GM12878 (cell line): ENCODE data around the gene ZBTB22. TPM values are rescaled to one million over a fixed set of nuclear protein-coding genes. Genes with fewer than 3 reads are reported as not detected.
A peak's percentile ranks its signal among the peaks of the same experiment; 100 is the strongest.

Experiments
- BHLHE40 ChIP-seq, 2 experiments: fragments of 450-650 bp in 1 of 2; IDR thresholded peaks; 2 replicates each; pipeline ENCODE4 v1.6.1; 2011 to 2017; ENCODE audit warnings: low read depth in 2 of 2, borderline replicate concordance in 1 of 2, improper control_type of control experiment in 1 of 2, low read length in 1 of 2, mild to moderate bottlenecking in 1 of 2
- CHD1 ChIP-seq: IDR thresholded peaks from 2 replicates; pipeline ENCODE4 v1.6.1; 2012; ENCODE audit warnings: low read depth, low read length, improper control_type of control experiment
- CREB1 ChIP-seq: IDR thresholded peaks from 2 replicates; pipeline ENCODE4 v1.6.1; 2012; ENCODE audit warnings: low read depth, mild to moderate bottlenecking, inconsistent platforms
- E2F8 ChIP-seq: fragments of 450-650 bp; IDR thresholded peaks from 2 replicates; pipeline ENCODE4 v1.6.1; 2018; ENCODE audit warnings: mild to moderate bottlenecking, low read depth, moderate library complexity; ENCODE audit not compliant: partially characterized antibody
- EED ChIP-seq: sonication (generic); IDR thresholded peaks from 2 replicates; pipeline ENCODE4 v1.6.1; 2016; ENCODE audit warnings: antibody characterized with exemption, low read depth
- IKZF1 ChIP-seq: fragments of 450-650 bp; conservative IDR thresholded peaks from 2 replicates; pipeline ENCODE4 v1.6.1; 2017; ENCODE audit warnings: antibody characterized with exemption, mild to moderate bottlenecking
- LARP7 ChIP-seq: fragments of 450-650 bp; IDR thresholded peaks from 2 replicates; pipeline ENCODE4 v1.6.1; 2017; ENCODE audit warnings: mild to moderate bottlenecking
- MEF2A ChIP-seq: IDR thresholded peaks from 2 replicates; pipeline ENCODE4 v1.6.1; 2011; ENCODE audit warnings: low read depth, mild to moderate bottlenecking, low read length, moderate library complexity; ENCODE audit not compliant: insufficient read depth
- MTA2 ChIP-seq: fragments of 450-650 bp; IDR thresholded peaks from 2 replicates; pipeline ENCODE4 v1.6.1; 2016; ENCODE audit warnings: low read depth, mild to moderate bottlenecking, moderate library complexity
- POLR2AphosphoS5 ChIP-seq: IDR thresholded peaks from 2 replicates; pipeline ENCODE4 v1.6.1; 2011; ENCODE audit warnings: mild to moderate bottlenecking, low read length, inconsistent platforms
- RB1 ChIP-seq: fragments of 450-650 bp; formaldehyde crosslinking; IDR thresholded peaks from 2 replicates; pipeline ENCODE4 v1.6.1; 2017; ENCODE audit warnings: mild to moderate bottlenecking, borderline replicate concordance
- TCF3 ChIP-seq: IDR thresholded peaks from 2 replicates; pipeline ENCODE4 v1.6.1; 2012; ENCODE audit warnings: low read depth, mild to moderate bottlenecking, low read length, borderline replicate concordance; ENCODE audit not compliant: insufficient read depth
- WRNIP1 ChIP-seq: IDR thresholded peaks from 2 replicates; pipeline ENCODE4 v1.6.1; 2011; ENCODE audit warnings: low read depth, low read length, improper control_type of control experiment, borderline replicate concordance
- YY1 ChIP-seq: IDR thresholded peaks from 2 replicates; pipeline ENCODE4 v1.6.1; 2011; ENCODE audit warnings: low read depth, mild to moderate bottlenecking, low read length
- ZNF384 ChIP-seq: IDR thresholded peaks from 2 replicates; pipeline ENCODE4 v1.6.1; 2012; ENCODE audit warnings: low read depth, mild to moderate bottlenecking, low read length, improper control_type of control experiment, borderline replicate concordance
- ZZZ3 ChIP-seq: IDR thresholded peaks from 2 replicates; pipeline ENCODE4 v1.6.1; 2011; ENCODE audit warnings: low read depth; ENCODE audit not compliant: control insufficient read depth, insufficient read length
- polyA plus RNA-seq, 11 experiments: library from polyadenylated mRNA; depleted of rRNA in 4 of 11; unstranded in 6 of 11; stranded (reverse) in 5 of 11; fragments of >200 nt; fragmentation: Nextera tagmentation in 4 of 11; fragmentation: Illumina TruSeq in 1 of 11; extraction: Ambion mirVana in 4 of 11; extraction: Trizol in 1 of 11; gene quantifications; 1 replicate in 1 of 11; 2 replicates in 10 of 11; pipeline versions ENCODE4 v1.2.1 to v1.2.3, GENCODE V29; 2011 to 2016; ENCODE audit warnings: inconsistent platforms in 2 of 11, missing spikeins in 2 of 11, low read depth in 1 of 11
- total RNA-seq, 4 experiments: library from RNA; depleted of rRNA in 3 of 4; stranded (reverse); fragments of >200 nt in 3 of 4; fragmentation: Illumina TruSeq in 1 of 4; extraction: Trizol in 1 of 4; gene quantifications; 2 replicates each; pipeline versions ENCODE4 v1.2.1 to v1.2.3, GENCODE V29; 2013 to 2021
- TF ChIP-seq, protein P1 (sequence below): IDR thresholded peaks from 2 replicates; pipeline ENCODE4 v1.6.1; 2012; ENCODE audit warnings: improper control_type of control experiment, low read depth, low read length; ENCODE audit not compliant: insufficient replicate concordance
- TF ChIP-seq, protein P2 (sequence below): IDR thresholded peaks from 2 replicates; pipeline ENCODE4 v1.6.1; 2011; ENCODE audit warnings: borderline replicate concordance, low read depth, mild to moderate bottlenecking, moderate library complexity, low read length; ENCODE audit not compliant: insufficient read depth, poor library complexity, severe bottlenecking
- TF ChIP-seq, protein P3 (sequence below): IDR thresholded peaks from 2 replicates; pipeline ENCODE4 v1.6.1; 2011; ENCODE audit warnings: low read depth, mild to moderate bottlenecking, low read length, moderate library complexity, borderline replicate concordance; ENCODE audit errors: extremely low read depth

ZBTB22 gene
- total and polyA plus RNA-seq, 10 of the 15 experiments (the other 5 are each of a cell fraction or from before 2014, with no cell fraction given): 0.11 to 9.9 (median 4.8) TPM

DNA sequence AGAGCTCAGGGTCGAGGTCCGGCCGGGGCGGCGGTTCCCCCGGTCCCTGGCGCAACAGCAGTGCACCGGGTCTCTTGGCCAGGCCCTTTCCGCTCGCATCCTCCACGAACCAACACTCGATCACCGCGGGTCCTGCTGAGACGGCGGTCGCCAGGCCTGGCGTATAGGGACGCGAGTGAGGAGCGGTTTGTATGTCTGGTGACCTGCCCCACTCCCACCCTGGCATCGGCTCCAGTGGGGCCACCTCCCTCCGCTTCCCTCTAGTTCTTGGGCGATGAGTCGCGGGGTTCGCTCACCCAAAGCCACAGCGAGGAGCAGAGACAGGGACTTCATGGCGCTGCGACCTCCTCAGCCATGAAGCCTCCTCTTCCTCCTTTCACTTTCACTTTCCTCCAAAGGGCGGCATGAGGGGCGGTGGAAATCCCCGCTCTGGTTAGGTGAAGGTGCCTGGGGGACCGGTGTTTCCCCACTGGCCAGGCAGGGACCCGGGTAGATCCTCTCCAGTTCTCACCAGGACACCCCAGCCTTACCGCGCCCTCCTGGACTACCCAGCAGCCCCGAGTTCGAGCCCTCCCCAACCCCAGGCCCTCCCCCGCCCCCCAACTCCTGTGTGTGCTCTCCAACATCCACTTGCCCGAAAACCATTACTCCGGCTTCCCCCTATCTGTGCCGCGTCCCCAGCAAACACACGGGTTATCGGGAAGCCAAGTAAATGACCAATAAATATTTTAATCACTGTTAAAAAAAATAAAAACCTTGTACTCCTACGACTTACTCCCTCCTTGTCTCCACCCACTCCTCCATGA is 3.6 kb downstream of the ZBTB22 start, which contains the start of gene TAPBP (continued):
- TF ChIP-seq ZNF384 (0 out of 2 replicates have a peak, but pooled peaks have one; percentile 20), RB1 (peak; percentile 53; the same call in 1 of the 2 replicates), ZZZ3 (no peak), TCF3 (0 out of 2 replicates have a peak, but pooled peaks have one; percentile 16), YY1 (peak; percentile 90), CHD1 (no peak), MTA2 (no peak; the same call in 1 of the 2 replicates), E2F8 (peak; percentile 35), BHLHE40 (IDR thresholded peaks at IDR 0.05; ENCODE audit: borderline replicate concordance in 1 of 2, low read depth in 2 of 2, low read length in 1 of 2) (peak in 1 of 2 experiments; percentile 67; a peak in 1 of 4 replicates), IKZF1 (peak; percentile 54), CREB1 (0 out of 2 replicates have a peak, but pooled peaks have one; percentile 17), MEF2A (0 out of 2 replicates have a peak, but pooled peaks have one; percentile 31), LARP7 (peak; percentile 91), WRNIP1 (no peak), POLR2AphosphoS5 (peak; percentile 83), EED (peak; percentile 55)
- TF ChIP-seq, protein P1, sequence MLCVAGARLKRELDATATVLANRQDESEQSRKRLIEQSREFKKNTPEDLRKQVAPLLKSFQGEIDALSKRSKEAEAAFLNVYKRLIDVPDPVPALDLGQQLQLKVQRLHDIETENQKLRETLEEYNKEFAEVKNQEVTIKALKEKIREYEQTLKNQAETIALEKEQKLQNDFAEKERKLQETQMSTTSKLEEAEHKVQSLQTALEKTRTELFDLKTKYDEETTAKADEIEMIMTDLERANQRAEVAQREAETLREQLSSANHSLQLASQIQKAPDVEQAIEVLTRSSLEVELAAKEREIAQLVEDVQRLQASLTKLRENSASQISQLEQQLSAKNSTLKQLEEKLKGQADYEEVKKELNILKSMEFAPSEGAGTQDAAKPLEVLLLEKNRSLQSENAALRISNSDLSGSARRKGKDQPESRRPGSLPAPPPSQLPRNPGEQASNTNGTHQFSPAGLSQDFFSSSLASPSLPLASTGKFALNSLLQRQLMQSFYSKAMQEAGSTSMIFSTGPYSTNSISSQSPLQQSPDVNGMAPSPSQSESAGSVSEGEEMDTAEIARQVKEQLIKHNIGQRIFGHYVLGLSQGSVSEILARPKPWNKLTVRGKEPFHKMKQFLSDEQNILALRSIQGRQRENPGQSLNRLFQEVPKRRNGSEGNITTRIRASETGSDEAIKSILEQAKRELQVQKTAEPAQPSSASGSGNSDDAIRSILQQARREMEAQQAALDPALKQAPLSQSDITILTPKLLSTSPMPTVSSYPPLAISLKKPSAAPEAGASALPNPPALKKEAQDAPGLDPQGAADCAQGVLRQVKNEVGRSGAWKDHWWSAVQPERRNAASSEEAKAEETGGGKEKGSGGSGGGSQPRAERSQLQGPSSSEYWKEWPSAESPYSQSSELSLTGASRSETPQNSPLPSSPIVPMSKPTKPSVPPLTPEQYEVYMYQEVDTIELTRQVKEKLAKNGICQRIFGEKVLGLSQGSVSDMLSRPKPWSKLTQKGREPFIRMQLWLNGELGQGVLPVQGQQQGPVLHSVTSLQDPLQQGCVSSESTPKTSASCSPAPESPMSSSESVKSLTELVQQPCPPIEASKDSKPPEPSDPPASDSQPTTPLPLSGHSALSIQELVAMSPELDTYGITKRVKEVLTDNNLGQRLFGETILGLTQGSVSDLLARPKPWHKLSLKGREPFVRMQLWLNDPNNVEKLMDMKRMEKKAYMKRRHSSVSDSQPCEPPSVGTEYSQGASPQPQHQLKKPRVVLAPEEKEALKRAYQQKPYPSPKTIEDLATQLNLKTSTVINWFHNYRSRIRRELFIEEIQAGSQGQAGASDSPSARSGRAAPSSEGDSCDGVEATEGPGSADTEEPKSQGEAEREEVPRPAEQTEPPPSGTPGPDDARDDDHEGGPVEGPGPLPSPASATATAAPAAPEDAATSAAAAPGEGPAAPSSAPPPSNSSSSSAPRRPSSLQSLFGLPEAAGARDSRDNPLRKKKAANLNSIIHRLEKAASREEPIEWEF: no peak
- TF ChIP-seq, protein P2, sequence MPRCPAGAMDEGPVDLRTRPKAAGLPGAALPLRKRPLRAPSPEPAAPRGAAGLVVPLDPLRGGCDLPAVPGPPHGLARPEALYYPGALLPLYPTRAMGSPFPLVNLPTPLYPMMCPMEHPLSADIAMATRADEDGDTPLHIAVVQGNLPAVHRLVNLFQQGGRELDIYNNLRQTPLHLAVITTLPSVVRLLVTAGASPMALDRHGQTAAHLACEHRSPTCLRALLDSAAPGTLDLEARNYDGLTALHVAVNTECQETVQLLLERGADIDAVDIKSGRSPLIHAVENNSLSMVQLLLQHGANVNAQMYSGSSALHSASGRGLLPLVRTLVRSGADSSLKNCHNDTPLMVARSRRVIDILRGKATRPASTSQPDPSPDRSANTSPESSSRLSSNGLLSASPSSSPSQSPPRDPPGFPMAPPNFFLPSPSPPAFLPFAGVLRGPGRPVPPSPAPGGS: peak; percentile 75
- TF ChIP-seq, protein P3, sequence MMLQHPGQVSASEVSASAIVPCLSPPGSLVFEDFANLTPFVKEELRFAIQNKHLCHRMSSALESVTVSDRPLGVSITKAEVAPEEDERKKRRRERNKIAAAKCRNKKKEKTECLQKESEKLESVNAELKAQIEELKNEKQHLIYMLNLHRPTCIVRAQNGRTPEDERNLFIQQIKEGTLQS: no peak
